HepG2 (cell line): ENCODE measurements around the gene MIA2. TPM values are rescaled to one million over a fixed set of nuclear protein-coding genes. Genes with fewer than 3 reads are reported as not detected.
A peak's percentile ranks its signal among the peaks of the same experiment; 100 is the strongest.

ENCODE experiments used
- ATAC-seq: fragments of 200-7000 bp; cut with Tn5 transposase; 3 replicates; pipeline ENCODE4 v1.9.1; 2020; ENCODE audit warnings: mild to moderate bottlenecking, moderate library complexity
- BruUV-seq: library from RNA; stranded (reverse); fragments of 400-500 nt; replicated peaks from 2 replicates; lab custom pipeline; 2021; lab: Mats Ljungman, UMichigan
- CTCF ChIA-PET: fragments of 300-600 bp; formaldehyde crosslinking; extraction: SDS; loops from one replicate; lab custom pipeline; 2021; ENCODE audit warnings: low total read pairs, inconsistent platforms, low intra/inter-chr PET ratio; lab: Yijun Ruan, JAX
- POLR2A ChIA-PET: fragments of 350-600 bp; sonication (Branson Sonifier 250); formaldehyde crosslinking; loops from one replicate; lab custom pipeline; 2020; ENCODE audit warnings: antibody characterized with exemption, inconsistent platforms; lab: Yijun Ruan, JAX
- DNase-seq: peaks from one replicate; pipeline ENCODE4 v3.0.0-alpha.2; 2015; ENCODE audit warnings: low spot score
- FAIRE-seq: peaks from 3 replicates; lab custom pipeline; 2011; peaks lifted over from hg19 to GRCh38; lab: Jason Lieb, UNC
- H2AFZ ChIP-seq: one replicate; pipeline ENCODE4 v1.6.1; 2011; ENCODE audit warnings: low read length, inconsistent platforms
- H3K27ac ChIP-seq: fragments of 300-600 bp; 3 replicates; pipeline ENCODE4 v1.8.0; 2011; ENCODE audit warnings: mixed run types, mild to moderate bottlenecking, mixed read lengths, low read length, inconsistent platforms; ENCODE audit not compliant: insufficient read depth; ENCODE audit errors: extremely low read length
- H3K27me3 ChIP-seq, 2 experiments: fragments of 200-600 bp in 1 of 2; 2 replicates in 1 of 2; 3 replicates in 1 of 2; pipeline versions ENCODE4 v1.6.0 to v1.8.0; 2011; ENCODE audit warnings: low read length in 2 of 2, mild to moderate bottlenecking in 2 of 2, moderate library complexity in 2 of 2, inconsistent platforms in 1 of 2; ENCODE audit not compliant: insufficient read depth in 2 of 2, control insufficient read depth in 1 of 2
- H3K36me3 ChIP-seq, 2 experiments: fragments of 200-600 bp in 1 of 2; replicated peaks in 1 of 2; 2 replicates in 1 of 2; 3 replicates in 1 of 2; pipeline versions ENCODE4 v1.5.1 to v1.8.0; 2011; ENCODE audit warnings: low read length in 2 of 2, inconsistent platforms in 1 of 2; ENCODE audit not compliant: insufficient read depth in 2 of 2, control insufficient read depth in 1 of 2
- H3K4me1 ChIP-seq: 2 replicates; pipeline ENCODE4 v1.5.1; 2012; ENCODE audit warnings: low read length, inconsistent platforms; ENCODE audit not compliant: insufficient read depth
- H3K4me2 ChIP-seq: 2 replicates; pipeline ENCODE4 v1.6.0; 2011; ENCODE audit warnings: low read depth, low read length, inconsistent platforms
- H3K4me3 ChIP-seq, 3 experiments: fragments of 200-600 bp in 1 of 3; sonication (generic), shearing (Covaris generic) in 1 of 3; replicated peaks in 1 of 3; 2 replicates each; pipeline ENCODE4 v1.5.1; 2011 to 2016; ENCODE audit warnings: low read length in 3 of 3, inconsistent platforms in 2 of 3, low read depth in 2 of 3, mild to moderate bottlenecking in 2 of 3, control low read depth in 1 of 3, mixed read lengths in 1 of 3; ENCODE audit not compliant: insufficient read depth in 1 of 3
- H3K79me2 ChIP-seq: one replicate; pipeline ENCODE4 v1.6.1; 2011; ENCODE audit warnings: low read length, inconsistent platforms; ENCODE audit not compliant: insufficient read depth
- H3K9ac ChIP-seq: 2 replicates; pipeline ENCODE4 v1.6.0; 2011; ENCODE audit warnings: mild to moderate bottlenecking, low read depth, low read length, inconsistent platforms; ENCODE audit not compliant: insufficient read depth
- H3K9me3 ChIP-seq: 2 replicates; pipeline ENCODE4 v1.5.1; 2012; ENCODE audit warnings: mild to moderate bottlenecking, low read length
- H4K20me1 ChIP-seq: 2 replicates; pipeline ENCODE4 v1.6.0; 2011; ENCODE audit warnings: inconsistent platforms, mild to moderate bottlenecking, low read length, moderate library complexity; ENCODE audit not compliant: insufficient read depth
- CHD4 ChIP-seq: fragments of 200-600 bp; sonication (generic); IDR thresholded peaks from 2 replicates; pipeline ENCODE4 v1.7.0; 2017; ENCODE audit warnings: mild to moderate bottlenecking, low read length, borderline replicate concordance
- DPF2 ChIP-seq: sonication (generic); formaldehyde crosslinking; IDR thresholded peaks from 2 replicates; pipeline ENCODE4 v1.4.0; 2020; ENCODE audit warnings: mild to moderate bottlenecking, low read depth, missing genetic modification reagents, borderline replicate concordance
- MIER3 ChIP-seq: IDR thresholded peaks from 2 replicates; pipeline ENCODE4 v1.6.1; 2016; ENCODE audit warnings: missing compliant biosample characterization, borderline replicate concordance
- NFATC3 ChIP-seq: sonication (generic); formaldehyde crosslinking; IDR thresholded peaks from 2 replicates; pipeline ENCODE4 v1.5.1; 2020; ENCODE audit warnings: mild to moderate bottlenecking, missing genetic modification reagents
- NR2F6 ChIP-seq, 2 experiments: IDR thresholded peaks; 2 replicates each; pipeline ENCODE4 v1.6.1; 2016; ENCODE audit warnings: antibody characterized with exemption in 1 of 2, mild to moderate bottlenecking in 1 of 2
- REPIN1 ChIP-seq: sonication (generic); formaldehyde crosslinking; IDR thresholded peaks from 2 replicates; pipeline ENCODE4 v1.8.0; 2022; ENCODE audit warnings: missing genetic modification reagents, low read depth, mild to moderate bottlenecking, borderline replicate concordance
- SOX6 ChIP-seq, 2 experiments: fragments of 450-650 bp in 1 of 2; sonication (generic) in 1 of 2; formaldehyde crosslinking in 1 of 2; IDR thresholded peaks; 2 replicates each; pipeline versions ENCODE4 v1.4.0 to v1.6.1; 2017 to 2020; ENCODE audit warnings: antibody characterized with exemption in 1 of 2, mild to moderate bottlenecking in 1 of 2, missing genetic modification reagents in 1 of 2
- ZBTB39 ChIP-seq: sonication (generic); formaldehyde crosslinking; IDR thresholded peaks from 2 replicates; pipeline ENCODE4 v1.5.0; 2020; ENCODE audit warnings: missing genetic modification reagents
- ZNF121 ChIP-seq: sonication (generic); formaldehyde crosslinking; IDR thresholded peaks from 2 replicates; pipeline ENCODE4 v1.5.0; 2020; ENCODE audit warnings: mild to moderate bottlenecking, missing genetic modification reagents
- ZNF672 ChIP-seq: sonication (generic); formaldehyde crosslinking; IDR thresholded peaks from 2 replicates; pipeline ENCODE4 v1.8.1; 2022; ENCODE audit warnings: missing genetic modification reagents
- ZNF737 ChIP-seq: sonication (generic); formaldehyde crosslinking; IDR thresholded peaks from 2 replicates; pipeline ENCODE4 v1.5.0; 2020; ENCODE audit warnings: missing genetic modification reagents, mild to moderate bottlenecking, borderline replicate concordance
- ZNF770 ChIP-seq: sonication (generic); formaldehyde crosslinking; IDR thresholded peaks from 2 replicates; pipeline ENCODE4 v1.5.0; 2020; ENCODE audit warnings: mild to moderate bottlenecking, missing genetic modification reagents
- WGBS: methylation state at CpG from one replicate; pipeline ENCODE4 v1.1.6; 2017; ENCODE audit warnings: low lambda C conversion rate; 5-methylcytosine and 5-hydroxymethylcytosine counted together
- in situ Hi-C: cut with HindIII; loops from 2 replicates; pipeline ENCODE4 v1.10.0; 2017; ENCODE audit warnings: low pct_unique_long_range_greater_than_20kb; ENCODE audit not compliant: extremely low pct_ligation_motif_present
- intact Hi-C: fragments of 100-400 bp; cut with micrococcal nuclease; formaldehyde crosslinking; loops from one replicate; pipeline ENCODE4 v1.10.0; 2022; ENCODE audit not compliant: unreplicated experiment
- polyA plus RNA-seq, 8 experiments: library from polyadenylated mRNA; depleted of rRNA in 3 of 8; stranded (reverse) in 7 of 8; unstranded in 1 of 8; fragments of >200 nt; fragmentation: Illumina TruSeq in 4 of 8; extraction: Trizol in 4 of 8; gene quantifications; 2 replicates each; pipeline versions ENCODE4 v1.2.1 to v1.2.3, GENCODE V29; 2011 to 2016; ENCODE audit warnings: low read depth in 4 of 8, missing spikeins in 1 of 8, mixed read lengths in 1 of 8; ENCODE audit not compliant: insufficient read depth in 1 of 8
- total RNA-seq, 5 experiments: library from RNA; depleted of rRNA; stranded (reverse); fragments of >200 nt; fragmentation: Illumina TruSeq; extraction: Trizol; gene quantifications; 2 replicates each; pipeline ENCODE4 v1.2.3, GENCODE V29; 2016; ENCODE audit warnings: low read depth in 1 of 5

Gene MIA2
- total and polyA plus RNA-seq, 2 of the 13 experiments (the other 11 are each of a cell fraction or from before 2014, with no cell fraction given), result 134 to 158 TPM

- Histone ChIP-seq H3K9me3 (no peaks in the 10 kb centered on the region), H3K27me3 (no peaks in the 10 kb centered on the region), H3K4me1 (0 out of 2 replicates have a peak, but pooled peaks cover under 1% of the 10 kb centered on the region)
- ATAC-seq (no peak), FAIRE-seq (no peak)
- in situ Hi-C loops, result no loop called here
- BruUV-seq, result no TSS peak
- POLR2A ChIA-PET, result interaction anchor here (1.5 to 3.5 kb wide), 2 partner anchors 23 to 119 kb away, joined by 5 to 19 read pairs; partner anchors contain the start of gene TRAPPC6B
- TF ChIP-seq CHD4, result 0 out of 2 replicates have a peak, but pooled peaks have one; percentile 28
- no peak for TF ChIP-seq ZBTB39 (CRISPR knock-in tag)
- TF ChIP-seq REPIN1 (CRISPR knock-in tag), result no peak
- 0 out of 2 replicates have a peak, but pooled peaks have one; percentile 24 for TF ChIP-seq NR2F6 (IDR thresholded peaks at IDR 0.05)
- TF ChIP-seq NR2F6 (CRISPR knock-in tag; IDR thresholded peaks at IDR 0.05), result no peak
- TF ChIP-seq ZNF121 (CRISPR knock-in tag), result peak; percentile 97
- TF ChIP-seq ZNF770, result peak; percentile 68
- no peak for TF ChIP-seq ZNF672 (CRISPR knock-in tag)
- TF ChIP-seq DPF2 (CRISPR knock-in tag), result no peak
- no peak for TF ChIP-seq MIER3 (CRISPR knock-in tag)
- no peak for TF ChIP-seq SOX6 (IDR thresholded peaks at IDR 0.05)
- no peak for TF ChIP-seq SOX6 (CRISPR knock-in tag; IDR thresholded peaks at IDR 0.05)
- no peak for TF ChIP-seq NFATC3 (CRISPR knock-in tag)
- no peak for TF ChIP-seq ZNF737
- TF ChIP-seq, all 625 proteins: peak for 4
- no peak for DNase-seq
- no peak overlapping the region for H3K4me3 ChIP-seq
- CTCF ChIA-PET, result no interaction called here
- H3K79me2 ChIP-seq, result peaks cover 18% of the 10 kb centered on the region
- H3K36me3 ChIP-seq, result peaks cover 23 to 74% of the 10 kb centered on the region in 2 experiments
- no peak overlapping the region for H3K9ac ChIP-seq
- H2AFZ ChIP-seq, result no peak overlapping the region
- no peak overlapping the region for H3K4me2 ChIP-seq
- intact Hi-C loops, result no loop called here
- H3K27ac ChIP-seq, result no peak overlapping the region
- H4K20me1 ChIP-seq, result 0 out of 2 replicates have a peak, but pooled peaks cover 4% of the 10 kb centered on the region
- WGBS, result 71% methylated on average over 1 of the region's 1 CpG
Measured at GRCh38 chr14:39289523-39289922, 55.8 kb downstream of the MIA2 start.
